ENCODE data around the gene OR13J1. TPM values are rescaled to one million over a fixed set of nuclear protein-coding genes. Genes with fewer than 3 reads are reported as not detected.
A peak's percentile ranks its signal among the peaks of the same experiment; 100 is the strongest.

The OR13J1 gene
- total RNA-seq, 1 experiment from 2014 or later = not detected

- H3K4me1 ChIP-seq (ENCODE audit: control insufficient read depth, insufficient read depth, low read length) = peaks cover 75% of the 10 kb centered on the region
- no TSS peak for BruUV-seq (replicated peaks)
- in situ Hi-C loops (cut with HindIII; ENCODE audit: low pct_unique_long_range_greater_than_20kb, low sequenced_read_pairs) (no loop called here), intact Hi-C loops (cut with micrococcal nuclease; ENCODE audit: unreplicated experiment) (no loop called here)
- DNase-seq (ENCODE audit: low read depth, low spot score) (no peak), ATAC-seq (peak; percentile 66)
- H3K9me3 ChIP-seq (ENCODE audit: control insufficient read depth, insufficient read depth, low read depth, low read length) = no peaks in the 10 kb centered on the region
- CTCF ChIA-PET = interaction anchor here (0.7 kb wide), 1 partner anchor 39 kb away, joined by 4 read pairs; no protein-coding TSS in a partner anchor
- H3K36me3 ChIP-seq (ENCODE audit: control insufficient read depth, insufficient read depth, low read length) = no peaks in the 10 kb centered on the region
- no peaks in the 10 kb centered on the region for H3K27me3 ChIP-seq (ENCODE audit: control insufficient read depth, insufficient read depth, low read length)
- no peak within 1 kb of the TSS for H3K4me3 ChIP-seq (ENCODE audit: low read depth in 2 of 2, low read length in 2 of 2)
- POLR2A ChIA-PET = no interaction called here
- peak within 1 kb of the TSS; percentile 78 for H3K27ac ChIP-seq (ENCODE audit: low read length)
- TF ChIP-seq SIN3A (IDR thresholded peaks at IDR 0.05; ENCODE audit: borderline replicate concordance, insufficient read depth, low read depth, low read length) (no peak), CTCF (IDR thresholded peaks at IDR 0.05) (no peak), REST (IDR thresholded peaks at IDR 0.05; ENCODE audit: insufficient read depth in 1 of 2, low read depth in 2 of 2, low read length in 1 of 2) (0 out of 4 replicates have a peak, but pooled peaks of 1 of the 2 experiments have one; percentile 31), TCF7L2 (IDR thresholded peaks at IDR 0.05; ENCODE audit: low read depth, low read length) (peak; percentile 83), POLR2AphosphoS5 (IDR thresholded peaks at IDR 0.05; ENCODE audit: low read depth, low read length) (peak; percentile 67; the same call in 1 of the 2 replicates)
Observed at GRCh38 chr9:35905912-35906679, 35.9 kb upstream of the OR13J1 start, which contains the start of gene HRCT1. TSS of gene HRCT1 (plus strand) at chr9:35906202. CDS start at chr9:35906288, 86 bp downstream.

- CTCF ChIA-PET = no interaction called here
- in situ Hi-C loops (cut with HindIII; ENCODE audit: low pct_unique_long_range_greater_than_20kb, low sequenced_read_pairs) (no loop called here), intact Hi-C loops (cut with micrococcal nuclease; ENCODE audit: unreplicated experiment) (no loop called here)
- ATAC-seq (peak; percentile 43; the same call in 1 of the 2 replicates), DNase-seq (ENCODE audit: low read depth, low spot score) (no peak)
- Histone ChIP-seq H3K4me3 (ENCODE audit: low read depth in 2 of 2, low read length in 2 of 2) (no peak overlapping the region), H3K4me1 (ENCODE audit: control insufficient read depth, insufficient read depth, low read length) (peaks cover 67% of the 10 kb centered on the region), H3K36me3 (ENCODE audit: control insufficient read depth, insufficient read depth, low read length) (no peaks in the 10 kb centered on the region), H3K9me3 (ENCODE audit: control insufficient read depth, insufficient read depth, low read depth, low read length) (no peaks in the 10 kb centered on the region), H3K27me3 (ENCODE audit: control insufficient read depth, insufficient read depth, low read length) (no peaks in the 10 kb centered on the region), H3K27ac (ENCODE audit: low read length) (peak overlapping the region; percentile 72)
- POLR2A ChIA-PET = interaction anchor here (0.6 kb wide), 1 partner anchor 42 kb away, joined by 4 read pairs; no protein-coding TSS in a partner anchor
- no TSS peak for BruUV-seq (replicated peaks)
- TF ChIP-seq POLR2AphosphoS5 (IDR thresholded peaks at IDR 0.05; ENCODE audit: low read depth, low read length) = no peak
Observed at GRCh38 chr9:35905051-35905781, 35.0 kb upstream of the OR13J1 start.

Measured in Panc1 (cell line).